Hematopoietic multipotent progenitor cell treated with erythropoietin and hydrocortisone succinate and interleukin-3 and kit ligand, for 8 days (in vitro differentiated cells): Measurements from ENCODE around the gene PREPL.
"Not testable (repeated sequence)": the region's sequence is repeated elsewhere in the genome, so short reads cannot be mapped to it uniquely, and the experiment has no call there.

Source experiments
- DNase-seq: peaks from one replicate; pipeline ENCODE4 v3.0.0-alpha.2; 2015

PREPL gene

GRCh38 chr2:44361330-44362206 lies at the start of gene PREPL, which contains the start of gene CAMKMT:
Gene PREPL (minus strand): TSS chr2:44361494. CDS start chr2:44346342, 15,152 bp downstream.
Gene CAMKMT (plus strand): TSS chr2:44361947.
- DNase-seq: peak; percentile 97

GRCh38 chr2:44398243-44398897 lies 37.1 kb upstream of the PREPL start:
- no peak for DNase-seq

- DNase-seq: no peak
Measured at GRCh38 chr2:44397447-44398175, 36.3 kb upstream of the PREPL start.

GRCh38 chr2:44392338-44392943 lies 31.1 kb upstream of the PREPL start:
- peak; percentile 73 for DNase-seq

GRCh38 chr2:44389895-44390294 lies 28.6 kb upstream of the PREPL start:
- DNase-seq: no peak

GRCh38 chr2:44388877-44389276 lies 27.6 kb upstream of the PREPL start:
- DNase-seq: no peak

- not testable (repeated sequence) for DNase-seq
Measured at GRCh38 chr2:44385226-44385625, 23.9 kb upstream of the PREPL start.

- DNase-seq: no peak
Measured at GRCh38 chr2:44377486-44377885, 16.2 kb upstream of the PREPL start.

GRCh38 chr2:44372246-44372645 lies 11.0 kb upstream of the PREPL start:
- no peak for DNase-seq

GRCh38 chr2:44371445-44371844 lies 10.2 kb upstream of the PREPL start:
- DNase-seq: no peak

- no peak for DNase-seq
Measured at GRCh38 chr2:44369392-44369791, 8.1 kb upstream of the PREPL start.

GRCh38 chr2:44367591-44367990 lies 6.3 kb upstream of the PREPL start:
- DNase-seq: no peak

GRCh38 chr2:44364604-44365003 lies 3.3 kb upstream of the PREPL start:
- DNase-seq: peak; percentile 83

GRCh38 chr2:44362207-44363015 lies 1.1 kb upstream of the PREPL start:
- peak; percentile 47 for DNase-seq

- DNase-seq: peak; percentile 50
Measured at GRCh38 chr2:44360749-44361329, 455 bp downstream of the PREPL start.

GRCh38 chr2:44358503-44358902 lies 2.8 kb downstream of the PREPL start:
- peak; percentile 71 for DNase-seq

GRCh38 chr2:44354761-44355160 lies 6.5 kb downstream of the PREPL start:
- peak; percentile 20 for DNase-seq

- no peak for DNase-seq
Measured at GRCh38 chr2:44352510-44352909, 8.8 kb downstream of the PREPL start.

- no peak for DNase-seq
Measured at GRCh38 chr2:44351676-44352075, 9.6 kb downstream of the PREPL start.

GRCh38 chr2:44351088-44351487 lies 10.2 kb downstream of the PREPL start:
- no peak for DNase-seq

- DNase-seq: no peak
Measured at GRCh38 chr2:44349506-44349905, 11.8 kb downstream of the PREPL start.

GRCh38 chr2:44348400-44348799 lies 12.9 kb downstream of the PREPL start:
- no peak for DNase-seq
